HEK293 (cell line): Measurements from ENCODE around the gene ASTN2.

ENCODE experiments used
- CTCF ChIA-PET: fragments of 350-600 bp; formaldehyde crosslinking; extraction: SDS; loops from one replicate; lab custom pipeline; 2021; ENCODE audit warnings: antibody characterized with exemption; lab: Yijun Ruan, JAX
- POLR2A ChIA-PET: fragments of 300-600 bp; formaldehyde crosslinking; extraction: SDS; loops from one replicate; lab custom pipeline; 2020; ENCODE audit warnings: antibody characterized with exemption, inconsistent platforms; lab: Yijun Ruan, JAX
- H3K27ac ChIP-seq: fragments of 200-500 bp; sonication (Bioruptor generic); 2 replicates; pipeline ENCODE4 v1.5.1; 2014; ENCODE audit warnings: low read depth, low read length, control low read depth, inconsistent platforms; ENCODE audit errors: extremely low read depth
- H3K36me3 ChIP-seq, 2 experiments: fragments of 200-500 bp in 1 of 2; sonication (Bioruptor generic) in 1 of 2; 1 replicate in 1 of 2; 2 replicates in 1 of 2; pipeline ENCODE4 v1.5.1; 2014 to 2017; ENCODE audit warnings: inconsistent platforms in 2 of 2, low read length in 2 of 2; ENCODE audit not compliant: control insufficient read depth in 2 of 2, insufficient read depth in 1 of 2
- H3K4me1 ChIP-seq: fragments of 200-500 bp; sonication (Bioruptor generic); 2 replicates; pipeline ENCODE4 v1.5.1; 2014; ENCODE audit warnings: mild to moderate bottlenecking, low read length, inconsistent platforms; ENCODE audit not compliant: control insufficient read depth, insufficient read depth
- H3K4me3 ChIP-seq: 2 replicates; pipeline ENCODE4 v1.5.1; 2011; ENCODE audit warnings: low read depth, mild to moderate bottlenecking, control low read depth, low read length, moderate library complexity
- H3K9me3 ChIP-seq: fragments of 200-500 bp; sonication (Bioruptor generic); 2 replicates; pipeline ENCODE4 v1.5.1; 2014; ENCODE audit warnings: low read depth, low read length, inconsistent platforms; ENCODE audit not compliant: control insufficient read depth, insufficient read depth
- FEZF1 ChIP-seq: fragments of 450-650 bp; formaldehyde crosslinking; IDR thresholded peaks from 2 replicates; pipeline ENCODE4 v1.5.1; 2016; ENCODE audit warnings: missing biosample characterization, missing genetic modification characterization
- KLF7 ChIP-seq: fragments of 450-650 bp; formaldehyde crosslinking; IDR thresholded peaks from 2 replicates; pipeline ENCODE4 v1.5.1; 2016; ENCODE audit warnings: missing biosample characterization, missing genetic modification characterization, borderline replicate concordance
- SALL2 ChIP-seq: fragments of 450-650 bp; formaldehyde crosslinking; IDR thresholded peaks from 2 replicates; pipeline ENCODE4 v1.5.0; 2017; ENCODE audit warnings: missing biosample characterization, mild to moderate bottlenecking, missing genetic modification characterization, borderline replicate concordance
- SCRT2 ChIP-seq: fragments of 450-650 bp; formaldehyde crosslinking; IDR thresholded peaks from 2 replicates; pipeline ENCODE4 v1.5.1; 2016; ENCODE audit warnings: missing biosample characterization, missing genetic modification characterization
- SETDB1 ChIP-seq: IDR thresholded peaks from one replicate; pipeline ENCODE4 v1.6.1; 2017; ENCODE audit warnings: mild to moderate bottlenecking, low read length, moderate library complexity, mixed read lengths; ENCODE audit not compliant: insufficient read length
- TRIM28 ChIP-seq: IDR thresholded peaks from 2 replicates; pipeline ENCODE4 v1.6.1; 2011; ENCODE audit warnings: low read length, control low read depth, borderline replicate concordance
- ZBTB17 ChIP-seq: fragments of 450-650 bp; formaldehyde crosslinking; IDR thresholded peaks from 2 replicates; pipeline ENCODE4 v1.5.1; 2016; ENCODE audit warnings: missing biosample characterization, missing genetic modification characterization
- ZBTB20 ChIP-seq: fragments of 450-650 bp; formaldehyde crosslinking; IDR thresholded peaks from 2 replicates; pipeline ENCODE4 v1.5.1; 2016; ENCODE audit warnings: missing biosample characterization, missing genetic modification characterization
- ZFP37 ChIP-seq: fragments of 450-650 bp; formaldehyde crosslinking; IDR thresholded peaks from 2 replicates; pipeline ENCODE4 v1.5.1; 2016; ENCODE audit warnings: missing biosample characterization, missing genetic modification characterization
- ZNF146 ChIP-seq: fragments of 450-650 bp; formaldehyde crosslinking; IDR thresholded peaks from 2 replicates; pipeline ENCODE4 v1.5.1; 2016; ENCODE audit warnings: missing biosample characterization, missing genetic modification characterization
- ZNF223 ChIP-seq: fragments of 450-650 bp; formaldehyde crosslinking; IDR thresholded peaks from 2 replicates; pipeline ENCODE4 v1.5.1; 2016; ENCODE audit warnings: missing biosample characterization, missing genetic modification characterization
- ZNF266 ChIP-seq: fragments of 450-650 bp; formaldehyde crosslinking; IDR thresholded peaks from 2 replicates; pipeline ENCODE4 v1.5.1; 2016; ENCODE audit warnings: missing biosample characterization, missing genetic modification characterization, low read depth
- ZNF341 ChIP-seq: fragments of 450-650 bp; formaldehyde crosslinking; IDR thresholded peaks from 2 replicates; pipeline ENCODE4; 2016; ENCODE audit warnings: low read depth, missing biosample characterization, missing genetic modification characterization
- ZNF37A ChIP-seq: fragments of 450-650 bp; IDR thresholded peaks from 2 replicates; pipeline ENCODE4 v1.5.1; 2018; ENCODE audit warnings: missing biosample characterization, missing genetic modification characterization
- ZNF544 ChIP-seq: fragments of 450-650 bp; formaldehyde crosslinking; IDR thresholded peaks from 2 replicates; pipeline ENCODE4 v1.5.0; 2017; ENCODE audit warnings: missing biosample characterization, missing genetic modification characterization
- ZNF549 ChIP-seq: fragments of 450-650 bp; IDR thresholded peaks from 2 replicates; pipeline ENCODE4 v1.5.1; 2018; ENCODE audit warnings: missing biosample characterization, missing genetic modification characterization, mild to moderate bottlenecking, inconsistent platforms, moderate library complexity
- ZNF558 ChIP-seq: fragments of 450-650 bp; formaldehyde crosslinking; IDR thresholded peaks from 2 replicates; pipeline ENCODE4 v1.5.1; 2016; ENCODE audit warnings: missing biosample characterization, missing genetic modification characterization
- ZNF610 ChIP-seq: fragments of 450-650 bp; formaldehyde crosslinking; IDR thresholded peaks from 2 replicates; pipeline ENCODE4 v1.5.1; 2016; ENCODE audit warnings: missing biosample characterization, missing genetic modification characterization, borderline replicate concordance
- ZNF624 ChIP-seq: fragments of 450-650 bp; formaldehyde crosslinking; IDR thresholded peaks from 2 replicates; pipeline ENCODE4 v1.5.1; 2017; ENCODE audit warnings: missing biosample characterization, missing genetic modification characterization
- ZNF654 ChIP-seq: fragments of 450-650 bp; formaldehyde crosslinking; IDR thresholded peaks from 2 replicates; pipeline ENCODE4 v1.5.1; 2016; ENCODE audit warnings: low read depth, missing biosample characterization, missing genetic modification characterization
- TF ChIP-seq, protein P1 (sequence below): fragments of 450-650 bp; formaldehyde crosslinking; IDR thresholded peaks from 2 replicates; pipeline ENCODE4 v1.5.1; 2016; ENCODE audit warnings: missing biosample characterization, missing genetic modification characterization
- TF ChIP-seq, protein P2 (sequence below): fragments of 450-650 bp; formaldehyde crosslinking; IDR thresholded peaks from 2 replicates; pipeline ENCODE4 v1.5.1; 2016; ENCODE audit warnings: missing biosample characterization, missing genetic modification characterization
- TF ChIP-seq, protein P3 (sequence below): fragments of 450-650 bp; formaldehyde crosslinking; IDR thresholded peaks from 2 replicates; pipeline ENCODE4 v1.5.1; 2016; ENCODE audit warnings: missing biosample characterization, missing genetic modification characterization
- TF ChIP-seq, protein P4 (sequence below): fragments of 450-650 bp; formaldehyde crosslinking; IDR thresholded peaks from 2 replicates; pipeline ENCODE4 v1.5.1; 2016; ENCODE audit warnings: missing biosample characterization, missing genetic modification characterization

ASTN2 gene

DNA sequence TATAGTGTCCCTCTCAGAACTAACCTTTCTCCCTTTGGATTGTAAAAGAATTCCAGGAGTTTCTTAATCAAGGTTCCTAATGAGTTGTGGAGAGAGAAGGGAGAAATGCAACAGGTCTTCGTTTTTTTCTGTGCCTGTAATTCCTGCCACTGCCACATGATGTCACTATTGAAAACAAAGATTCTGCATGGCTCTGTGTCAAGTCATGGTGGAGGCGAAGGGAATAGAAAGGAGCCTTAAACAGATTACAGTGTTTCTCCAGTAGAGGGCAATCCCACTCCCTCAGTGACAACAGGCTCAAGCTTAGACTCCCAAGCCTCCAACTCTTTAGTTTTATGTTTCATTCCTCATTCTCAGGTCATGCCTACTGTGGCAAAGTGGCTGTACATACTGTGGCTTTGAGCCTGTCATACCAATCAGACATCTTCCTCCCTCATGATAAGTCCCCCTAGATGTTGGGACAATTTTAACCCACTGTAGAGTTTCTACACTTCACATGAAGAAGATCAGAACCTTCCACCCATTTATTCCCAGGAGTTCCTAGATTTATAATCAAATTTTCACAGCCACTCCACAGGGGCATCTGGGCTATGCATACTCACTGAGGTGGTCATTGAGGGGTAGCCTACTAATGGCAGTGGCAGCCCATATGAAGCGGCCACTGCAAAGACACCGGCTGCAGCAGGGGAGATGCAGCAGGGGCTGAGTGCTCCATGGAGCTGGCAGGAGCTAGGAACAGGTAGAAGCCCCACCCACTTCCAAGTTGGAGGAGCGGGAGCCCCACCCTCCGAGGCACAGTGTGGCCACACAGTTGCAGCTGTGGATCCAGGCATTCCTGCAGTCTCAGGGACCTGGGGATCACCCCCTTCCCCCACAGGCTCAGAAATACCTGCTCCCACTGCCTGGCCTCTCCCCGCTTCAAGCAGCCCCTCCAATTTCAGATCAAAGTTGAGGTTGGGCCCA lies 825.2 kb downstream of the ASTN2 start:
- peak; percentile 17; the same call in 1 of the 2 replicates for TF ChIP-seq TRIM28
- TF ChIP-seq, protein P1, sequence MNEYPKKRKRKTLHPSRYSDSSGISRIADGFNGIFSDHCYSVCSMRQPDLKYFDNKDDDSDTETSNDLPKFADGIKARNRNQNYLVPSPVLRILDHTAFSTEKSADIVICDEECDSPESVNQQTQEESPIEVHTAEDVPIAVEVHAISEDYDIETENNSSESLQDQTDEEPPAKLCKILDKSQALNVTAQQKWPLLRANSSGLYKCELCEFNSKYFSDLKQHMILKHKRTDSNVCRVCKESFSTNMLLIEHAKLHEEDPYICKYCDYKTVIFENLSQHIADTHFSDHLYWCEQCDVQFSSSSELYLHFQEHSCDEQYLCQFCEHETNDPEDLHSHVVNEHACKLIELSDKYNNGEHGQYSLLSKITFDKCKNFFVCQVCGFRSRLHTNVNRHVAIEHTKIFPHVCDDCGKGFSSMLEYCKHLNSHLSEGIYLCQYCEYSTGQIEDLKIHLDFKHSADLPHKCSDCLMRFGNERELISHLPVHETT (tag by site-specific recombination) = no peak
- no peak for TF ChIP-seq ZFP37
- TF ChIP-seq ZNF654 (tag by site-specific recombination) = 0 out of 2 replicates have a peak, but pooled peaks have one; percentile 29
- peak; percentile 53 for TF ChIP-seq SETDB1
- TF ChIP-seq SCRT2 = peak; percentile 71
- TF ChIP-seq, all 188 proteins: peak for 4
- CTCF ChIA-PET = interaction anchor here (0.6 to 3.8 kb wide), 10 partner anchors 11 to 1938 kb away, joined by 3 to 19 read pairs (median 4); no protein-coding TSS in a partner anchor
- POLR2A ChIA-PET = interaction anchor here (0.6 kb wide), 1 partner anchor 436 kb away, joined by 5 read pairs; the partner anchor contains the start of gene PAPPA
- no peaks in the 10 kb centered on the region for H3K9me3 ChIP-seq
- no peaks in the 10 kb centered on the region for H3K36me3 ChIP-seq
- H3K4me1 ChIP-seq = no peaks in the 10 kb centered on the region
- H3K4me3 ChIP-seq = no peak overlapping the region
- no peak overlapping the region for H3K27ac ChIP-seq

DNA sequence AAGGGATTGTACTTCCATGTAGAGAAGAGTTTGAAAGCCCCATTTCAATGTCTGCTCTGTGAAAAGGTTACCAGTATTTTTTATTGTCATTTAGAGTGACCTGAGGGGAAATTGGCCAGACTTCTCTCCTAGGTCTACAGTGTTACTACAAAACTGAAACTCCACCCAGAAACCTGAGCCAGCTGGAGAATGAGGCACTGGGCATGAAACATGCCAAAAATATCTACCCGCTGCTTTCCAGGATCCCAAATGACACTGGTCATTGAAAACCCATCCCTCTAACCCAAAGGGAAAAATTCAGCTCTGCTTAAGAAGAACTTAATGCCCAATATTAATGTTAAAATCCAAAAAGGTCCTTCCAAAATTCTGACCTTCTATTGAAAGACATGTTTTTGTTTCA lies 826.9 kb downstream of the ASTN2 start:
- Histone ChIP-seq H3K27ac (no peak overlapping the region), H3K4me3 (no peak overlapping the region), H3K9me3 (no peaks in the 10 kb centered on the region), H3K4me1 (no peaks in the 10 kb centered on the region), H3K36me3 (no peaks in the 10 kb centered on the region)
- ChIA-PET POLR2A (no interaction called here), CTCF (interaction anchor here (1.0 to 3.8 kb wide), 3 partner anchors 16 to 272 kb away, joined by 3 to 19 read pairs (median 6); no protein-coding TSS in a partner anchor)
- TF ChIP-seq ZNF610 (tag by site-specific recombination) = no peak

DNA sequence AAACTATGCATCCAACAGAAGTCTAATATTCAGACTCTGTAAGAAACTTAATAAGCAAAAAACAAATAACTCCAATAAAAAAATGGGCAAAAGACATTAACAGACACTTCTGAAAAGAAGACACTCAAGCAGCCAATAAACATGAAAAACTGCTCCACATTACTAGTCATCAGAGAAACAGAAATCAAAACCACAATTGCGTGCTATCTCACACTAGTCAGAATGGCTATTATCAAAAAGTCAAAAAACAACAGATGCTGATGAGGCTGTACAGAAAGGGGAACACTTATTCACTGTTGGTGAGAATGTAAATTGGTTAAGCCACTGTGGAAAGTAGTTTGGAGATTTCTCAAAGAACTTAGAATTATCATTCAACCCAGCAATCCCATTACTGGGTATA lies 829.0 kb downstream of the ASTN2 start:
- H3K36me3 ChIP-seq = no peaks in the 10 kb centered on the region
- no peaks in the 10 kb centered on the region for H3K4me1 ChIP-seq
- H3K9me3 ChIP-seq = no peaks in the 10 kb centered on the region
- ChIA-PET CTCF (interaction anchor here (0.6 to 0.8 kb wide), 3 partner anchors 17 to 1006 kb away, joined by 3 to 5 read pairs (median 3); no protein-coding TSS in a partner anchor), POLR2A (no interaction called here)
- H3K4me3 ChIP-seq = no peak overlapping the region
- H3K27ac ChIP-seq = no peak overlapping the region
- no peak for TF ChIP-seq ZNF341
- TF ChIP-seq, protein P2, sequence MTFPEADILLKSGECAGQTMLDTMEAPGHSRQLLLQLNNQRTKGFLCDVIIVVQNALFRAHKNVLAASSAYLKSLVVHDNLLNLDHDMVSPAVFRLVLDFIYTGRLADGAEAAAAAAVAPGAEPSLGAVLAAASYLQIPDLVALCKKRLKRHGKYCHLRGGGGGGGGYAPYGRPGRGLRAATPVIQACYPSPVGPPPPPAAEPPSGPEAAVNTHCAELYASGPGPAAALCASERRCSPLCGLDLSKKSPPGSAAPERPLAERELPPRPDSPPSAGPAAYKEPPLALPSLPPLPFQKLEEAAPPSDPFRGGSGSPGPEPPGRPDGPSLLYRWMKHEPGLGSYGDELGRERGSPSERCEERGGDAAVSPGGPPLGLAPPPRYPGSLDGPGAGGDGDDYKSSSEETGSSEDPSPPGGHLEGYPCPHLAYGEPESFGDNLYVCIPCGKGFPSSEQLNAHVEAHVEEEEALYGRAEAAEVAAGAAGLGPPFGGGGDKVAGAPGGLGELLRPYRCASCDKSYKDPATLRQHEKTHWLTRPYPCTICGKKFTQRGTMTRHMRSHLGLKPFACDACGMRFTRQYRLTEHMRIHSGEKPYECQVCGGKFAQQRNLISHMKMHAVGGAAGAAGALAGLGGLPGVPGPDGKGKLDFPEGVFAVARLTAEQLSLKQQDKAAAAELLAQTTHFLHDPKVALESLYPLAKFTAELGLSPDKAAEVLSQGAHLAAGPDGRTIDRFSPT (tag by site-specific recombination) = no peak
- TF ChIP-seq ZNF624 (tag by site-specific recombination) = no peak
- no peak for TF ChIP-seq ZNF558 (tag by site-specific recombination)
- no peak for TF ChIP-seq ZBTB20
- no peak for TF ChIP-seq ZNF37A (tag by site-specific recombination)
- TF ChIP-seq, protein P3, sequence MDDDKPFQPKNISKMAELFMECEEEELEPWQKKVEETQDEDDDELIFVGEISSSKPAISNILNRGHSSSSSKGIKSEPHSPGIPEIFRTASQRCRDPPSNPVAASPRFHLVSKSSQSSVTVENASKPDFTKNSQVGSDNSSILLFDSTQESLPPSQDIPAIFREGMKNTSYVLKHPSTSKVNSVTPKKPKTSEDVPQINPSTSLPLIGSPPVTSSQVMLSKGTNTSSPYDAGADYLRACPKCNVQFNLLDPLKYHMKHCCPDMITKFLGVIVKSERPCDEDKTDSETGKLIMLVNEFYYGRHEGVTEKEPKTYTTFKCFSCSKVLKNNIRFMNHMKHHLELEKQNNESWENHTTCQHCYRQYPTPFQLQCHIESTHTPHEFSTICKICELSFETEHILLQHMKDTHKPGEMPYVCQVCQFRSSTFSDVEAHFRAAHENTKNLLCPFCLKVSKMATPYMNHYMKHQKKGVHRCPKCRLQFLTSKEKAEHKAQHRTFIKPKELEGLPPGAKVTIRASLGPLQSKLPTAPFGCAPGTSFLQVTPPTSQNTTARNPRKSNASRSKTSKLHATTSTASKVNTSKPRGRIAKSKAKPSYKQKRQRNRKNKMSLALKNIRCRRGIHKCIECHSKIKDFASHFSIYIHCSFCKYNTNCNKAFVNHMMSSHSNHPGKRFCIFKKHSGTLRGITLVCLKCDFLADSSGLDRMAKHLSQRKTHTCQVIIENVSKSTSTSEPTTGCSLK = no peak
- no peak for TF ChIP-seq FEZF1 (tag by site-specific recombination)
- TF ChIP-seq ZNF146 (tag by site-specific recombination) = no peak
- TF ChIP-seq ZNF223 = no peak
- no peak for TF ChIP-seq ZNF266
- no peak for TF ChIP-seq ZBTB17 (tag by site-specific recombination)
- TF ChIP-seq, protein P4, sequence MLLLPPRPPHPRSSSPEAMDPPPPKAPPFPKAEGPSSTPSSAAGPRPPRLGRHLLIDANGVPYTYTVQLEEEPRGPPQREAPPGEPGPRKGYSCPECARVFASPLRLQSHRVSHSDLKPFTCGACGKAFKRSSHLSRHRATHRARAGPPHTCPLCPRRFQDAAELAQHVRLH (tag by site-specific recombination) = no peak
- TF ChIP-seq SALL2 (tag by site-specific recombination) = no peak
- no peak for TF ChIP-seq ZNF544 (tag by site-specific recombination)
- TF ChIP-seq ZNF549 (tag by site-specific recombination) = no peak
- TF ChIP-seq KLF7 (tag by site-specific recombination) = no peak
- no peak for TF ChIP-seq ZNF654 (tag by site-specific recombination)
